ENCODE measurements around the gene CACNB4. TPM values are rescaled to one million over a fixed set of nuclear protein-coding genes. Genes with fewer than 3 reads are reported as not detected.

CACNB4 gene
- total and polyA plus RNA-seq, 9 of the 15 experiments (the other 6 are each of a cell fraction or from before 2014, with no cell fraction given), result 0.01 to 0.20 (median 0.04) TPM; not detected in 1

- TF ChIP-seq BRD4 (IDR thresholded peaks at IDR 0.05), result no peak
These were observed 47.4 kb downstream of the CACNB4 start (continued) for GRCh38 chr2:152051436-152051835.

GRCh38 chr2:152050915-152051314 lies 47.9 kb downstream of the CACNB4 start:
- Histone ChIP-seq H3K4me2 (ENCODE audit: insufficient read depth, low read length) (no peak overlapping the region), H2AFZ (ENCODE audit: low read depth, low read length) (no peak overlapping the region), H3K9me1 (ENCODE audit: control insufficient read depth, insufficient read depth, low read length) (no peaks in the 10 kb centered on the region), H3K27ac (ENCODE audit: extremely low read depth, low read depth, low read length) (no peak overlapping the region), H3K9me3 (replicated peaks; ENCODE audit: control insufficient read depth, insufficient read depth, low read depth, low read length) (no peaks in the 10 kb centered on the region), H4K20me1 (replicated peaks; ENCODE audit: control insufficient read depth, insufficient read depth, low read length) (no peaks in the 10 kb centered on the region), H3K9ac (ENCODE audit: insufficient read depth in 1 of 2, low read depth in 2 of 2, low read length in 2 of 2) (no peak overlapping the region), H3K79me2 (ENCODE audit: control insufficient read depth, insufficient read depth, low read length) (no peaks in the 10 kb centered on the region), H3K36me3 (ENCODE audit: control insufficient read depth, insufficient read depth, low read length) (no peaks in the 10 kb centered on the region), H3K4me1 (replicated peaks in 1 of 2; ENCODE audit: control insufficient read depth in 2 of 2, insufficient read depth in 2 of 2, low read length in 2 of 2) (no peaks in the 10 kb centered on the region), H3K4me3 (no peak overlapping the region), H3K27me3 (ENCODE audit: control insufficient read depth in 2 of 2, insufficient read depth in 2 of 2, low read length in 2 of 2) (peaks cover 0 to 22% of the 10 kb centered on the region in 2 experiments; a peak in 3 of 5 replicates)
- no peak for ATAC-seq
- in situ Hi-C loops (cut with MboI), result loop anchor here (25.0 kb wide), 1 partner anchor 1461 kb away; no protein-coding TSS in a partner anchor
- 2% methylated on average over 6 of the region's 6 CpGs for WGBS (ENCODE audit: insufficient coverage, low coverage, missing lambda C conversion rate)
- DNase-seq (ENCODE audit: extremely low read depth in 1 of 4, low spot score in 3 of 4), result no peak
- BruUV-seq (replicated peaks), result no TSS peak
- CTCF ChIA-PET (ENCODE audit: low intra/inter-chr PET ratio), result no interaction called here
- POLR2A ChIA-PET, result no interaction called here
- no peak for FAIRE-seq
- intact Hi-C loops (cut with micrococcal nuclease), result no loop called here
- TF ChIP-seq THRB (CRISPR knock-in tag; conservative IDR thresholded peaks at IDR 0.05), result no peak
- TF ChIP-seq E2F6 (IDR thresholded peaks at IDR 0.05; ENCODE audit: borderline replicate concordance in 1 of 2, extremely low read depth in 1 of 2, insufficient read depth in 1 of 2, insufficient read length in 1 of 2, low read depth in 1 of 2, low read length in 1 of 2, poor library complexity in 1 of 2, severe bottlenecking in 1 of 2), result no peak
- TF ChIP-seq ZNF174 (CRISPR knock-in tag; IDR thresholded peaks at IDR 0.05), result no peak
- no peak for TF ChIP-seq ZNF133 (CRISPR knock-in tag; IDR thresholded peaks at IDR 0.05)
- TF ChIP-seq HMG20B (CRISPR knock-in tag; IDR thresholded peaks at IDR 0.05), result no peak
- TF ChIP-seq ZSCAN29 (IDR thresholded peaks at IDR 0.05), result no peak
- no peak for TF ChIP-seq ELK1 (CRISPR knock-in tag; IDR thresholded peaks at IDR 0.05)
- TF ChIP-seq ZNF79 (CRISPR knock-in tag; IDR thresholded peaks at IDR 0.05; ENCODE audit: low read depth), result no peak
- no peak for TF ChIP-seq ZFP91 (CRISPR knock-in tag; IDR thresholded peaks at IDR 0.05)
- no peak for TF ChIP-seq ZNF707 (CRISPR knock-in tag; conservative IDR thresholded peaks at IDR 0.05)
- TF ChIP-seq ATF2 (CRISPR knock-in tag; IDR thresholded peaks at IDR 0.05), result no peak
- TF ChIP-seq GATA2 (CRISPR knock-in tag; IDR thresholded peaks at IDR 0.05), result no peak

Data from K562 (cell line).